GM12801 (cell line): ENCODE measurements around the gene MBOAT7.
"Not testable (repeated sequence)": the region's sequence is repeated elsewhere in the genome, so short reads cannot be mapped to it uniquely, and the experiment has no call there.

Source experiments
- TF ChIP-seq, protein P1 (sequence below): IDR thresholded peaks from one replicate; pipeline ENCODE4 v1.5.1; 2011; ENCODE audit warnings: control low read depth; ENCODE audit not compliant: insufficient read length; ENCODE audit errors: extremely low read depth

Gene MBOAT7, protein sequence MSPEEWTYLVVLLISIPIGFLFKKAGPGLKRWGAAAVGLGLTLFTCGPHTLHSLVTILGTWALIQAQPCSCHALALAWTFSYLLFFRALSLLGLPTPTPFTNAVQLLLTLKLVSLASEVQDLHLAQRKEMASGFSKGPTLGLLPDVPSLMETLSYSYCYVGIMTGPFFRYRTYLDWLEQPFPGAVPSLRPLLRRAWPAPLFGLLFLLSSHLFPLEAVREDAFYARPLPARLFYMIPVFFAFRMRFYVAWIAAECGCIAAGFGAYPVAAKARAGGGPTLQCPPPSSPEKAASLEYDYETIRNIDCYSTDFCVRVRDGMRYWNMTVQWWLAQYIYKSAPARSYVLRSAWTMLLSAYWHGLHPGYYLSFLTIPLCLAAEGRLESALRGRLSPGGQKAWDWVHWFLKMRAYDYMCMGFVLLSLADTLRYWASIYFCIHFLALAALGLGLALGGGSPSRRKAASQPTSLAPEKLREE

DNA sequence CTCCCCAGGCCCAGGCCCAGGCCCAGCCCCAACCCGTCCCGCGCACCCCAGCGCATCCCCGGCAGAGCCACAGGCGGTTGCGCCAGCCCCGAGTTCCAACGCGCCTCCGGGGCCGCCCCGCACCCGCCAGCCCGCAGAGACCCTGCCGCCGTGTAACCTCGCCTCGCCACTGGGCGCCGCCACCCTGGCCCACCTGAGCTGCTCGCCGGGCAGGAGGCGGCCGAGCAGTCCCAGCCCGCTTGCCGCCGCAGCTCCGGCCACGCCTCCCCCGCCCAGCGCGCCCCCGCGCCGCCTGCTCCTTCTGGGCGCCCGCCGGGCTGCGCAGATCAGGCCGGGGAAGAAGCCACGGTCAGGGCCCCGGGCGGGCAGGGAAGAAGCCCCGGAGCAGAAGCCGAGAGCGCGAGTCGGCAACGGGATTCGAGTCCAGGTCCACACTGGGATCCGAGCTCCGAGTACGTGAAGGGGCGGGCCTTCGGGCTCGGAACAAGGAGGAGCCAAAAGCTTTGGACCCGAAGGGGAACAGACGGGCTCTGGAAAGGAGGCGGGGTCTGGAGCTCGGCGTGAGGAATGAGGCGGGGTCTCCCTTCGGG, at the start of gene MBOAT7:
Gene MBOAT7 (minus strand): TSS at position 436 of the 590 bp plus-strand sequence. CDS start 1,072 bp downstream, outside the sequence.
- TF ChIP-seq, protein P1, sequence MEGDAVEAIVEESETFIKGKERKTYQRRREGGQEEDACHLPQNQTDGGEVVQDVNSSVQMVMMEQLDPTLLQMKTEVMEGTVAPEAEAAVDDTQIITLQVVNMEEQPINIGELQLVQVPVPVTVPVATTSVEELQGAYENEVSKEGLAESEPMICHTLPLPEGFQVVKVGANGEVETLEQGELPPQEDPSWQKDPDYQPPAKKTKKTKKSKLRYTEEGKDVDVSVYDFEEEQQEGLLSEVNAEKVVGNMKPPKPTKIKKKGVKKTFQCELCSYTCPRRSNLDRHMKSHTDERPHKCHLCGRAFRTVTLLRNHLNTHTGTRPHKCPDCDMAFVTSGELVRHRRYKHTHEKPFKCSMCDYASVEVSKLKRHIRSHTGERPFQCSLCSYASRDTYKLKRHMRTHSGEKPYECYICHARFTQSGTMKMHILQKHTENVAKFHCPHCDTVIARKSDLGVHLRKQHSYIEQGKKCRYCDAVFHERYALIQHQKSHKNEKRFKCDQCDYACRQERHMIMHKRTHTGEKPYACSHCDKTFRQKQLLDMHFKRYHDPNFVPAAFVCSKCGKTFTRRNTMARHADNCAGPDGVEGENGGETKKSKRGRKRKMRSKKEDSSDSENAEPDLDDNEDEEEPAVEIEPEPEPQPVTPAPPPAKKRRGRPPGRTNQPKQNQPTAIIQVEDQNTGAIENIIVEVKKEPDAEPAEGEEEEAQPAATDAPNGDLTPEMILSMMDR: no peak

DNA sequence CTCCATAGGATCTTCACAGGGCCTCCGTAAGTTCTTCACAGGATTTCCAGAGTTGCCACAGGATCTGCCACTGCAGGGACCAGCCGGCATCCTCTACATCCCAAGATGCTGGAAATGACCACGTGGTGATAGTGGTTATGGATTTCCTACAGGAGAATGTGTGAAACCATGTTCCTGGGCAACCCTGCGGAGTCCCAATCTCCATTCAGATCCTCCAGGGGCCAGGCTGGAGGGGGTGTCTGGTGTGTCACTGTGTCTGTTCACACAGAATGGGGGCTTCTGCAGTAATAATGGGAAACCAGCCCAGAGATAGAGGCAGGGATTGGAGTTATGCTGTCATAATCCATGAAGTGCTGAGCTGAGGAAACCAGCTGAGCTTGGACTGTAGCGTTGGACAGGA, 44.6 kb upstream of the MBOAT7 start:
- TF ChIP-seq, protein P1: no peak

DNA sequence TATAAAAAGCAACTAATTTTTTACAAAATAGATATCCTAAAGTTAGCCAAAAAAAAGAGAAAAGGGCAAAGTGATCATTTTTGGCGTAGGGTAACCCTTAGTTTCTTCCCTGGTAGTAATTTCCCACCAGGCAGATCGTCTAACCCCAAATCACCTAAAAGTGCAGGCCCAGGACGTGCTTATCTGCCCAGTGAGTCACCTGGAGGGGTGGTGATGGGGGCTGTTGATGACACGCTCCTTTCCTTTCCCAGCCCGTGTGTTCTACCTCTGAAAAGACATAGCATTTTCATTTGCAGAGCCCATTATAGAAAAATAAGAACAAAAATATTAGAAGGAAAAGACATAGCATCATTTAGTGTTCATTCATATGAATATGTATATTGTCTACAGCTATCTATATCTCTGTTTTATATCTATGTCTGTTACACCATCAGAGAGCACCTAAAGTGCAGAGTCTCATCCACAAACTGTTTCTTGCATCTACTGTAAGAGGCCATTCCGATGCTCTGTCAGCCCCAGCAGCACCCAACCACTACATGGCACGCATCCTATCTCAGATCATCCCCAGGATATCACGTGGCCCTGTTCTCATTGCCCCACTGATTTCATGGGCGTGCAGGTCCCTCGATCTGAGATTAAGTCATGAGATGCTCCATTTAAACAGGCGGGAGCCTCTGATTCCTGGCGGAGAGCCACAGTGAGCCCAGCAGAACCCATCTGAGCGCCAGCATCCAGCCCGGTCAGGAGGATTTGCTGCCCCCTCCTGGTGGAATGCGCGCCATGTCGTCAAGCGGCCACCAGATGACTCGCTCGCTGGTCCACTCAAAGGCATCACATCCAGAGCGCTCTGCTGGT, 41.9 kb upstream of the MBOAT7 start:
- TF ChIP-seq, protein P1: peak; percentile 75

DNA sequence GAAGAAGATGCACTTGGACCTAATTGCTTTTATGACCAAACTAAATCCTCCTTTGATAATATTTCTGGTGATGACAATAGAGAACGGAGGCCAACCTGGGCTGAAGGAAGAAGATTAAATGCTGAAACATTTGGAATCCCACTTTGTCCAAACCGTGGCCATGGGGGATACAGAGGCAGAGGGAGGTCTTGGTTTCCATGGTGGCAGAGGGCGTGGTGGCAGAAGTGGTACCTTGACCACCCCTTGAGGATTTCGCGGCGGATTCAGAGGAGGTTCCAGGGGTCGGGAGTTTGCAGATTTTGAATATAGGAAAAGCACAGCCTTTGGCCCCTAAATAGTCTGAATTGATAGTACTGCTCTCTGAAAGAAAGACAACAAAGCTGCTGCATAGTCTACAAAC, 40.7 kb upstream of the MBOAT7 start:
- TF ChIP-seq, protein P1: no peak

DNA sequence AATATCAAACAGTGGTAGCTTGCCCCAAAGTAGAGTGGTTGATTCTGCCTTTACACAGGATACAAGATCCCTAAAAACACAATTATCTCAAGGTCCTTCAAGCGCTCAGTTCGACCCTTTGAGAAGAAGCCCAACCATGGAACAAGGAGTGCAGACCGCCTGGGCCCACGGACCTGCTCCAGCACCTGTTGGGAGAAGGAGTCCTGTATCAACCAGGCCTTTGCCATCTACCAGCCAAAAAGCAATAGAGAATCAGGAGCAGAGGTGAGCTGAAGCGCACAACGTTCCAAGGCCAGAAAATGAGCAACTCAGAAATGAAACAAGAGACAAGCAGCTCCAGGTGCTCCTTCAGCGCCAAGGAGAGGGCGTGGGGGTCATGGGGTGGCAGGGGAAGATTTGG, 39.8 kb upstream of the MBOAT7 start:
- TF ChIP-seq, protein P1: no peak

DNA sequence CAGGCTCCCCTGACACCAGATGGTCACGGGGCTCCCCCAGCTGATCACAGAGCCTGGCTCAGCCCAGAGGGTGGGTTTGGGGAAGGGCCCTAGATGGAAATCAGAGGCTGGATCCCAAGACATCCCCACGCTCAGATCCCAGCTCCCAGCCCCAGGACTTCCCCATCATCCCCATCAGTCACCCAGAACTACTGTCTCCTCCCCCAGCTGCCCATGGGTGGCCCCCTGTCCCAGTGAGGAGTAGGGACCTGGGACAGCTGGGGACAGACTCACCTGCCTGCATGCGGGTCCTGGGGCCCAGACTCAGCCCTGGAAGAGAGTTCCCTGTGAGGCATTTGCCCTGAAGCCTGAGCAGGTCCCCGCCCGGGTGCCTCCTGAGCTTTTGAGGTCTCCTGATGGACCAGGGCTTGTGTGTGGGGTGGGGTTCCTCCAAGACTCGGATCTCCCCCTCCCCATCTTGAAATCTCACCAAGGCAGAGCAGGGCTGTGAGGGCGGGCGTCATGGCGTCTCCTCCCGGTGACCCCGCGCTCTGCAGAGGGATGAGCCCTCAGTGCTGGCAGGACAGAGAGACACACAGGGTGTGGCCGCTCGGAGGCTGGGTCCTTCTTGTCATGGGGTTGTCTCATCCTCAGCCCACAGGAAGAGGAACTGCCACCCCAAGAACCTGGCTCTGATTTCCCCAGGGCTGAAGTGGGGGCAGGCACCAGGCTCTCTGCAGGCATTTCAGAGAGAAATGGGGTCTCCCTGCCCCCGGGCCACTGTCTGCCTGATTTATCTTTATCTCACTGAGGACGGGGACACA, 33.3 kb upstream of the MBOAT7 start, which contains the start of gene LILRB3:
Gene LILRB3 (minus strand): TSS at position 534 of the 803 bp plus-strand sequence. CDS start 31 bp downstream, at position 503.
- TF ChIP-seq, protein P1: not testable (repeated sequence)
